Peyer's patch (tissue), 4 donors: Measurements from ENCODE around the gene MCCC1.

Source experiments
- CTCF ChIP-seq, 6 experiments: fragments of 450-650 bp in 4 of 6; fragments of 200-600 bp in 2 of 6; sonication (generic) in 1 of 6; IDR thresholded peaks; one replicate each; pipeline ENCODE4 v1.5.1; 2017 to 2019; ENCODE audit warnings: antibody characterized with exemption in 6 of 6, mild to moderate bottlenecking in 3 of 6, moderate library complexity in 1 of 6
- POLR2A ChIP-seq, 2 donors: fragments of 450-650 bp; IDR thresholded peaks; one replicate each; pipeline ENCODE4 v1.5.1; 2017; ENCODE audit warnings: antibody characterized with exemption in 2 of 2, mild to moderate bottlenecking in 2 of 2, moderate library complexity in 2 of 2

GRCh38 chr3:183122257-183122932 is 23.1 kb upstream of the MCCC1 start:
- TF ChIP-seq CTCF (IDR thresholded peaks at IDR 0.05) (peak; percentile 62 to 92 (median 88)), POLR2A (IDR thresholded peaks at IDR 0.05) (no peak)
